Osteoblast (primary cell): ENCODE measurements around the gene SSPN. TPM values are rescaled to one million over a fixed set of nuclear protein-coding genes. Genes with fewer than 3 reads are reported as not detected.

ENCODE experiments used
- DNase-seq: peaks from one replicate; pipeline ENCODE4 v3.0.0; 2011; ENCODE audit warnings: low spot score, mixed read lengths; ENCODE audit not compliant: insufficient read length; ENCODE audit errors: missing footprints
- H2AFZ ChIP-seq: 2 replicates; pipeline ENCODE4 v1.6.0; 2011; ENCODE audit warnings: mild to moderate bottlenecking, low read length
- H3K27ac ChIP-seq: 2 replicates; pipeline ENCODE4 v1.5.1; 2011; ENCODE audit warnings: mild to moderate bottlenecking, low read depth, low read length, moderate library complexity
- H3K27me3 ChIP-seq: 2 replicates; pipeline ENCODE4 v1.6.0; 2012; ENCODE audit warnings: mild to moderate bottlenecking, control low read depth, inconsistent platforms, low read length, moderate library complexity; ENCODE audit not compliant: insufficient read depth
- H3K36me3 ChIP-seq: 2 replicates; pipeline ENCODE4 v1.5.1; 2011; ENCODE audit warnings: mild to moderate bottlenecking, low read length, control low read depth, moderate library complexity; ENCODE audit not compliant: insufficient read depth
- H3K4me1 ChIP-seq: 2 replicates; pipeline ENCODE4 v1.5.1; 2011; ENCODE audit warnings: mild to moderate bottlenecking, low read length, control low read depth, moderate library complexity; ENCODE audit not compliant: insufficient read depth
- H3K4me2 ChIP-seq: 2 replicates; pipeline ENCODE4 v1.6.0; 2011; ENCODE audit warnings: mild to moderate bottlenecking, low read length; ENCODE audit not compliant: insufficient read depth
- H3K4me3 ChIP-seq: fragments of 200-600 bp; sonication (generic); 3 replicates; pipeline ENCODE4 v1.5.1; 2012; ENCODE audit warnings: mild to moderate bottlenecking, low read length, inconsistent platforms; ENCODE audit not compliant: insufficient read depth
- H3K79me2 ChIP-seq: 2 replicates; pipeline ENCODE4 v1.6.0; 2012; ENCODE audit warnings: mild to moderate bottlenecking, low read length, control low read depth, inconsistent platforms; ENCODE audit not compliant: insufficient read depth
- H3K9me3 ChIP-seq: 2 replicates; pipeline ENCODE4 v1.5.1; 2011; ENCODE audit warnings: low read depth, low read length, control low read depth
- H4K20me1 ChIP-seq: 2 replicates; pipeline ENCODE4 v1.6.0; 2012; ENCODE audit warnings: mild to moderate bottlenecking, low read length, control low read depth; ENCODE audit not compliant: insufficient read depth
- CTCF ChIP-seq: IDR thresholded peaks from 2 replicates; pipeline ENCODE4 v1.5.1; 2011; ENCODE audit warnings: mild to moderate bottlenecking, low read depth, low read length, moderate library complexity; ENCODE audit errors: extremely low read depth
- total RNA-seq: library from RNA; depleted of rRNA; stranded (reverse); fragments of >200 nt; gene quantifications from 2 replicates; pipeline ENCODE4 v1.2.3, GENCODE V29; 2012

Gene SSPN
- total RNA-seq, 1 donor, result 9.8 TPM

GRCh38 chr12:26212988-26213387, 17.6 kb downstream of the SSPN start:
- no peaks in the 10 kb centered on the region for H3K36me3 ChIP-seq
- no peak for DNase-seq
- peak overlapping the region; percentile 44 for H3K4me3 ChIP-seq
- H4K20me1 ChIP-seq, result no peaks in the 10 kb centered on the region
- peaks cover 10% of the 10 kb centered on the region for H3K4me1 ChIP-seq
- no peaks in the 10 kb centered on the region for H3K9me3 ChIP-seq
- peak overlapping the region; percentile 0 for H3K27ac ChIP-seq
- no peaks in the 10 kb centered on the region for H3K79me2 ChIP-seq
- no peaks in the 10 kb centered on the region for H3K27me3 ChIP-seq
- peak overlapping the region; percentile 54 for H2AFZ ChIP-seq
- TF ChIP-seq CTCF, result no peak
- H3K4me2 ChIP-seq, result peak overlapping the region; percentile 39

- Histone ChIP-seq H4K20me1 (no peaks in the 10 kb centered on the region), H3K79me2 (no peaks in the 10 kb centered on the region), H3K27me3 (no peaks in the 10 kb centered on the region), H3K4me1 (peaks cover 10% of the 10 kb centered on the region), H3K4me2 (no peak overlapping the region), H2AFZ (no peak overlapping the region), H3K36me3 (no peaks in the 10 kb centered on the region), H3K4me3 (no peak overlapping the region), H3K27ac (no peak overlapping the region), H3K9me3 (no peaks in the 10 kb centered on the region)
- DNase-seq, result no peak
- no peak for TF ChIP-seq CTCF
Observed at GRCh38 chr12:26214121-26214520, 18.7 kb downstream of the SSPN start.

- no peak for DNase-seq
- TF ChIP-seq CTCF, result no peak
- H3K27ac ChIP-seq, result no peak overlapping the region
- no peaks in the 10 kb centered on the region for H3K79me2 ChIP-seq
- H2AFZ ChIP-seq, result no peak overlapping the region
- H3K9me3 ChIP-seq, result no peaks in the 10 kb centered on the region
- H3K27me3 ChIP-seq, result no peaks in the 10 kb centered on the region
- H3K4me1 ChIP-seq, result no peaks in the 10 kb centered on the region
- H3K4me2 ChIP-seq, result no peak overlapping the region
- no peaks in the 10 kb centered on the region for H4K20me1 ChIP-seq
- no peaks in the 10 kb centered on the region for H3K36me3 ChIP-seq
- no peak overlapping the region for H3K4me3 ChIP-seq
Observed at GRCh38 chr12:26219736-26220135, 24.4 kb downstream of the SSPN start.

GRCh38 chr12:26224657-26225056, 29.3 kb downstream of the SSPN start:
- no peaks in the 10 kb centered on the region for H3K4me1 ChIP-seq
- no peak for DNase-seq
- no peaks in the 10 kb centered on the region for H3K27me3 ChIP-seq
- no peaks in the 10 kb centered on the region for H3K9me3 ChIP-seq
- no peaks in the 10 kb centered on the region for H3K36me3 ChIP-seq
- no peak overlapping the region for H3K4me2 ChIP-seq
- no peak overlapping the region for H3K4me3 ChIP-seq
- H2AFZ ChIP-seq, result no peak overlapping the region
- H3K79me2 ChIP-seq, result no peaks in the 10 kb centered on the region
- no peaks in the 10 kb centered on the region for H4K20me1 ChIP-seq
- H3K27ac ChIP-seq, result no peak overlapping the region
- no peak for TF ChIP-seq CTCF
